Measurements from ENCODE around the gene TTLL9.

DNA sequence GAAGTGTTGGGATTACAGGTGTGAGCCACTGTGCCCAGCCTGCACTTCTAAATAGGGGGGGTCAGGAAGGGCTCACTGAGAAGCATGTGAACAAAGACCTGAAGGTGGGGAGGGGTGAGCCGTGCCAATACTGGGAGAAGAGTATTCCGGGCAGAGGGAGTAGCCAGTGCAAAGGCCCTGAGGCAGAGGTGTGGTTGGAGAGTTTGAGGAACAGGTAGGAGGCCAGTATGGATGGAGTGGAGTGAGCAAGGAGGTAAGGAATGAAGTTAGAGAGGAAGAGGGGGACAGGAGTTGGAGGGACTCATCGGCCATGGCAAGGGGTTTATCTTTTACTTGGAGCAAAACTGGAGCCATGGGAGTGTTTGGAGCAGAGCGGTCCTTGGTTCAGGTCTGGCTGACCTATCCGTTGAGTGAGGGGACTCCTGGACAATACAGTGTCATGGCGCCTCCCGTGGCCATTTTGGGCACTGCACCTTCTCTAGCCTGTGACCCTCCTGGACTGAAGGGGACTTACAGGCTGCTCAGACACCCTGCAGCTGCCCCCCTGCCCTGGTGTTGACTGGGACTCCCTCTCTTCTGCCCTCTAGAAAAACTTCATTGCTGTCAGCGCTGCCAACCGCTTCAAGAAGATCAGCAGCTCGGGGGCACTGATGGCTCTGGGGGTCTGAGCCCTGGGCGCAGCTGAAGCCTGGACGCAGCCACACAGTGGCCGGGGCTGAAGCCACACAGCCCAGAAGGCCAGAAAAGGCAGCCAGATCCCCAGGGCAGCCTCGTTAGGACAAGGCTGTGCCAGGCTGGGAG lies 37.1 kb upstream of the TTLL9 start:
- TF ChIP-seq POLR2A (IDR thresholded peaks at IDR 0.05; ENCODE audit: low read depth, low read length) (no peak), POLR2AphosphoS5 (IDR thresholded peaks at IDR 0.05; ENCODE audit: low read depth, low read length) (no peak), TAF1 (IDR thresholded peaks at IDR 0.05; ENCODE audit: borderline replicate concordance, low read depth, low read length) (no peak)

Measured in GM12892 (cell line).